HEK293 (cell line): Measurements from ENCODE around the gene NFATC3.

Experiments used
- KLF8 ChIP-seq: fragments of 450-650 bp; formaldehyde crosslinking; IDR thresholded peaks from 2 replicates; pipeline ENCODE4 v1.5.1; 2016; ENCODE audit warnings: missing biosample characterization, missing genetic modification characterization
- SP7 ChIP-seq: fragments of 450-650 bp; formaldehyde crosslinking; IDR thresholded peaks from 2 replicates; pipeline ENCODE4 v1.5.1; 2016; ENCODE audit warnings: missing biosample characterization, missing genetic modification characterization
- WT1 ChIP-seq: fragments of 450-650 bp; formaldehyde crosslinking; IDR thresholded peaks from 2 replicates; pipeline ENCODE4 v1.5.1; 2016; ENCODE audit warnings: missing biosample characterization, missing genetic modification characterization
- ZBTB8A ChIP-seq: fragments of 450-650 bp; formaldehyde crosslinking; IDR thresholded peaks from 2 replicates; pipeline ENCODE4 v1.5.1; 2016; ENCODE audit warnings: missing biosample characterization, missing genetic modification characterization
- ZFP3 ChIP-seq: fragments of 450-650 bp; formaldehyde crosslinking; IDR thresholded peaks from 2 replicates; pipeline ENCODE4 v1.5.1; 2016; ENCODE audit warnings: low read depth, missing biosample characterization, missing genetic modification characterization
- ZFP69B ChIP-seq: fragments of 450-650 bp; formaldehyde crosslinking; IDR thresholded peaks from 2 replicates; pipeline ENCODE4 v1.5.1; 2016; ENCODE audit warnings: missing biosample characterization, missing genetic modification characterization
- ZNF10 ChIP-seq: fragments of 450-650 bp; formaldehyde crosslinking; IDR thresholded peaks from 2 replicates; pipeline ENCODE4 v1.5.1; 2017; ENCODE audit warnings: missing biosample characterization, missing genetic modification characterization
- ZNF121 ChIP-seq: fragments of 450-650 bp; formaldehyde crosslinking; IDR thresholded peaks from 2 replicates; pipeline ENCODE4 v1.5.1; 2016; ENCODE audit warnings: missing biosample characterization, missing genetic modification characterization
- ZNF140 ChIP-seq: fragments of 450-650 bp; formaldehyde crosslinking; IDR thresholded peaks from 2 replicates; pipeline ENCODE4 v1.5.1; 2016; ENCODE audit warnings: missing biosample characterization, missing genetic modification characterization
- ZNF2 ChIP-seq: fragments of 450-650 bp; formaldehyde crosslinking; IDR thresholded peaks from 2 replicates; pipeline ENCODE4 v1.5.1; 2016; ENCODE audit warnings: missing biosample characterization, missing genetic modification characterization
- ZNF202 ChIP-seq: fragments of 450-650 bp; formaldehyde crosslinking; IDR thresholded peaks from 2 replicates; pipeline ENCODE4 v1.5.1; 2016; ENCODE audit warnings: missing biosample characterization, missing genetic modification characterization, borderline replicate concordance
- ZNF239 ChIP-seq: fragments of 450-650 bp; formaldehyde crosslinking; IDR thresholded peaks from 2 replicates; pipeline ENCODE4 v1.5.1; 2016; ENCODE audit warnings: missing biosample characterization, missing genetic modification characterization
- ZNF292 ChIP-seq: fragments of 450-650 bp; formaldehyde crosslinking; IDR thresholded peaks from 2 replicates; pipeline ENCODE4 v1.5.1; 2016; ENCODE audit warnings: low read depth, missing biosample characterization, missing genetic modification characterization, borderline replicate concordance
- ZNF302 ChIP-seq: fragments of 450-650 bp; formaldehyde crosslinking; IDR thresholded peaks from 2 replicates; pipeline ENCODE4 v1.5.1; 2016; ENCODE audit warnings: missing biosample characterization, missing genetic modification characterization, low read depth
- ZNF426 ChIP-seq: fragments of 450-650 bp; formaldehyde crosslinking; IDR thresholded peaks from 2 replicates; pipeline ENCODE4 v1.5.1; 2017; ENCODE audit warnings: missing biosample characterization, missing genetic modification characterization, mild to moderate bottlenecking, inconsistent platforms, moderate library complexity
- ZNF48 ChIP-seq: fragments of 450-650 bp; formaldehyde crosslinking; IDR thresholded peaks from 2 replicates; pipeline ENCODE4 v1.5.1; 2016; ENCODE audit warnings: missing biosample characterization, missing genetic modification characterization
- ZNF654 ChIP-seq: fragments of 450-650 bp; formaldehyde crosslinking; IDR thresholded peaks from 2 replicates; pipeline ENCODE4 v1.5.1; 2016; ENCODE audit warnings: low read depth, missing biosample characterization, missing genetic modification characterization
- ZNF660 ChIP-seq: fragments of 450-650 bp; IDR thresholded peaks from 2 replicates; pipeline ENCODE4 v1.5.1; 2018; ENCODE audit warnings: missing biosample characterization, mild to moderate bottlenecking, missing genetic modification characterization
- ZNF707 ChIP-seq: fragments of 450-650 bp; formaldehyde crosslinking; IDR thresholded peaks from 2 replicates; pipeline ENCODE4 v1.5.1; 2016; ENCODE audit warnings: missing biosample characterization, missing genetic modification characterization
- TF ChIP-seq, protein P1 (sequence below): fragments of 450-650 bp; formaldehyde crosslinking; IDR thresholded peaks from 2 replicates; pipeline ENCODE4 v1.5.1; 2016; ENCODE audit warnings: missing biosample characterization, missing genetic modification characterization, low read depth
- TF ChIP-seq, protein P2 (sequence below): fragments of 450-650 bp; formaldehyde crosslinking; IDR thresholded peaks from 2 replicates; pipeline ENCODE4 v1.5.1; 2016; ENCODE audit warnings: missing biosample characterization, missing genetic modification characterization
- TF ChIP-seq, protein P3 (sequence below): fragments of 450-650 bp; formaldehyde crosslinking; IDR thresholded peaks from 2 replicates; pipeline ENCODE4 v1.5.1; 2016; ENCODE audit warnings: missing biosample characterization, missing genetic modification characterization
- TF ChIP-seq, protein P4 (sequence below): fragments of 450-650 bp; formaldehyde crosslinking; IDR thresholded peaks from 2 replicates; pipeline ENCODE4 v1.5.1; 2017; ENCODE audit warnings: missing biosample characterization, missing genetic modification characterization
- TF ChIP-seq, protein P5 (sequence below): fragments of 450-650 bp; formaldehyde crosslinking; IDR thresholded peaks from 2 replicates; pipeline ENCODE4 v1.5.1; 2016; ENCODE audit warnings: missing biosample characterization, missing genetic modification characterization
- TF ChIP-seq, protein P6 (sequence below): fragments of 450-650 bp; formaldehyde crosslinking; IDR thresholded peaks from 2 replicates; pipeline ENCODE4 v1.5.1; 2016; ENCODE audit warnings: missing biosample characterization, missing genetic modification characterization
- TF ChIP-seq, protein P7 (sequence below): fragments of 450-650 bp; formaldehyde crosslinking; IDR thresholded peaks from 2 replicates; pipeline ENCODE4 v1.5.1; 2016; ENCODE audit warnings: missing biosample characterization, missing genetic modification characterization

Gene NFATC3

DNA sequence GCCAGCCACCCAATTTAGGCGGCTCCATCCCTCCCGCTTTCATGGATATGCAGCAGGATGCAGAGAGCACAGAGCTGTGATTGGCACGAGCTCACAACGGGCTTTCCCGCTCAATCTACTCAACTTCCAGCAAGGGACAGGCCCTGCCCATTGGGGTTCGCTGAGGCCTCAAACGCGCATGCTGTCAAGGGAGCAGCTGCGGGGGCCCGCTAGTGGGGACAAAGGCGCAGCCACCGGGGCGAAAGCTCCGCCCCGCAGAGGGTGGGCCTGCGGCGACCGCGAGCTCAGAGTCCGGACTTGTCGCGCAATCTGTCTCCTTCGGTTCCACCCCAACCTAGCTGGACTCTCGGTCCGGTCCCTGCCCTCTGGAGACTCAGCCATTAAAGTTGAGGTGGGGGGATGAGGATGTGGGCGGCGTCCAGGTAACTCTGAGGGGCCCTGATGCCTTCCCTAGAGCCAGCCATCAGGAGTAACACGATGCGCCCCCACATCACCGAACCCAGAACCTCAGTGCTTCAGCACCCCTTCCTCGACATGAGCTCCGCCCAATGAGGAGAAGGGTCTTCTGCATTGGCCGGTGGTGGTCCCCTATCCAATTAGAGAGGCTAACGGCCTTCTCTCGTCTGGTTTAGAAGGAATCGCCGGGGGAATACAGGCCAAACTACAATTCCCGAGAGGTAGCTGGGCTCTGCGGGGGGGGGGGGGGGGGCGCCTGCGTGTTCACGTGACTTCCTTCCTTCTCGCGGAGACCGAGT lies 489 bp upstream of the NFATC3 start (continued):
- TF ChIP-seq, protein P1, sequence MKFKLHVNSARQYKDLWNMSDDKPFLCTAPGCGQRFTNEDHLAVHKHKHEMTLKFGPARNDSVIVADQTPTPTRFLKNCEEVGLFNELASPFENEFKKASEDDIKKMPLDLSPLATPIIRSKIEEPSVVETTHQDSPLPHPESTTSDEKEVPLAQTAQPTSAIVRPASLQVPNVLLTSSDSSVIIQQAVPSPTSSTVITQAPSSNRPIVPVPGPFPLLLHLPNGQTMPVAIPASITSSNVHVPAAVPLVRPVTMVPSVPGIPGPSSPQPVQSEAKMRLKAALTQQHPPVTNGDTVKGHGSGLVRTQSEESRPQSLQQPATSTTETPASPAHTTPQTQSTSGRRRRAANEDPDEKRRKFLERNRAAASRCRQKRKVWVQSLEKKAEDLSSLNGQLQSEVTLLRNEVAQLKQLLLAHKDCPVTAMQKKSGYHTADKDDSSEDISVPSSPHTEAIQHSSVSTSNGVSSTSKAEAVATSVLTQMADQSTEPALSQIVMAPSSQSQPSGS, result no peak
- TF ChIP-seq ZNF660 (tag by site-specific recombination), result no peak; the same call in none of the 2 replicates
- TF ChIP-seq ZNF202 (tag by site-specific recombination), result no peak
- TF ChIP-seq ZNF2 (tag by site-specific recombination), result 0 out of 2 replicates have a peak, but pooled peaks have one; percentile 15
- TF ChIP-seq, protein P2, sequence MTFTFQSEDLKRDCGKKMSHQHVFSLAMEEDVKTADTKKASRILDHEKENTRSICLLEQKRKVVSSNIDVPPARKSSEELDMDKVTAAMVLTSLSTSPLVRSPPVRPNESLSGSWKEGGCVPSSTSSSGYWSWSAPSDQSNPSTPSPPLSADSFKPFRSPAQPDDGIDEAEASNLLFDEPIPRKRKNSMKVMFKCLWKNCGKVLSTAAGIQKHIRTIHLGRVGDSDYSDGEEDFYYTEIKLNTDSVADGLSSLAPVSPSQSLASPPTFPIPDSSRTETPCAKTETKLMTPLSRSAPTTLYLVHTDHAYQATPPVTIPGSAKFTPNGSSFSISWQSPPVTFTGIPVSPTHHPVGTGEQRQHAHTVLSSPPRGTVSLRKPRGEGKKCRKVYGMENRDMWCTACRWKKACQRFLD, result no peak
- no peak for TF ChIP-seq ZNF292 (tag by site-specific recombination)
- TF ChIP-seq, protein P3, sequence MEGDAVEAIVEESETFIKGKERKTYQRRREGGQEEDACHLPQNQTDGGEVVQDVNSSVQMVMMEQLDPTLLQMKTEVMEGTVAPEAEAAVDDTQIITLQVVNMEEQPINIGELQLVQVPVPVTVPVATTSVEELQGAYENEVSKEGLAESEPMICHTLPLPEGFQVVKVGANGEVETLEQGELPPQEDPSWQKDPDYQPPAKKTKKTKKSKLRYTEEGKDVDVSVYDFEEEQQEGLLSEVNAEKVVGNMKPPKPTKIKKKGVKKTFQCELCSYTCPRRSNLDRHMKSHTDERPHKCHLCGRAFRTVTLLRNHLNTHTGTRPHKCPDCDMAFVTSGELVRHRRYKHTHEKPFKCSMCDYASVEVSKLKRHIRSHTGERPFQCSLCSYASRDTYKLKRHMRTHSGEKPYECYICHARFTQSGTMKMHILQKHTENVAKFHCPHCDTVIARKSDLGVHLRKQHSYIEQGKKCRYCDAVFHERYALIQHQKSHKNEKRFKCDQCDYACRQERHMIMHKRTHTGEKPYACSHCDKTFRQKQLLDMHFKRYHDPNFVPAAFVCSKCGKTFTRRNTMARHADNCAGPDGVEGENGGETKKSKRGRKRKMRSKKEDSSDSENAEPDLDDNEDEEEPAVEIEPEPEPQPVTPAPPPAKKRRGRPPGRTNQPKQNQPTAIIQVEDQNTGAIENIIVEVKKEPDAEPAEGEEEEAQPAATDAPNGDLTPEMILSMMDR (tag by site-specific recombination), result peak; percentile 64
- TF ChIP-seq ZNF48 (tag by site-specific recombination), result no peak
- TF ChIP-seq, protein P4, sequence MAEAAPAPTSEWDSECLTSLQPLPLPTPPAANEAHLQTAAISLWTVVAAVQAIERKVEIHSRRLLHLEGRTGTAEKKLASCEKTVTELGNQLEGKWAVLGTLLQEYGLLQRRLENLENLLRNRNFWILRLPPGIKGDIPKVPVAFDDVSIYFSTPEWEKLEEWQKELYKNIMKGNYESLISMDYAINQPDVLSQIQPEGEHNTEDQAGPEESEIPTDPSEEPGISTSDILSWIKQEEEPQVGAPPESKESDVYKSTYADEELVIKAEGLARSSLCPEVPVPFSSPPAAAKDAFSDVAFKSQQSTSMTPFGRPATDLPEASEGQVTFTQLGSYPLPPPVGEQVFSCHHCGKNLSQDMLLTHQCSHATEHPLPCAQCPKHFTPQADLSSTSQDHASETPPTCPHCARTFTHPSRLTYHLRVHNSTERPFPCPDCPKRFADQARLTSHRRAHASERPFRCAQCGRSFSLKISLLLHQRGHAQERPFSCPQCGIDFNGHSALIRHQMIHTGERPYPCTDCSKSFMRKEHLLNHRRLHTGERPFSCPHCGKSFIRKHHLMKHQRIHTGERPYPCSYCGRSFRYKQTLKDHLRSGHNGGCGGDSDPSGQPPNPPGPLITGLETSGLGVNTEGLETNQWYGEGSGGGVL (tag by site-specific recombination), result peak; percentile 48
- TF ChIP-seq, protein P5, sequence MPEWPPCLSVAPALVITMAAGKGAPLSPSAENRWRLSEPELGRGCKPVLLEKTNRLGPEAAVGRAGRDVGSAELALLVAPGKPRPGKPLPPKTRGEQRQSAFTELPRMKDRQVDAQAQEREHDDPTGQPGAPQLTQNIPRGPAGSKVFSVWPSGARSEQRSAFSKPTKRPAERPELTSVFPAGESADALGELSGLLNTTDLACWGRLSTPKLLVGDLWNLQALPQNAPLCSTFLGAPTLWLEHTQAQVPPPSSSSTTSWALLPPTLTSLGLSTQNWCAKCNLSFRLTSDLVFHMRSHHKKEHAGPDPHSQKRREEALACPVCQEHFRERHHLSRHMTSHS (tag by site-specific recombination), result no peak
- TF ChIP-seq, protein P6, sequence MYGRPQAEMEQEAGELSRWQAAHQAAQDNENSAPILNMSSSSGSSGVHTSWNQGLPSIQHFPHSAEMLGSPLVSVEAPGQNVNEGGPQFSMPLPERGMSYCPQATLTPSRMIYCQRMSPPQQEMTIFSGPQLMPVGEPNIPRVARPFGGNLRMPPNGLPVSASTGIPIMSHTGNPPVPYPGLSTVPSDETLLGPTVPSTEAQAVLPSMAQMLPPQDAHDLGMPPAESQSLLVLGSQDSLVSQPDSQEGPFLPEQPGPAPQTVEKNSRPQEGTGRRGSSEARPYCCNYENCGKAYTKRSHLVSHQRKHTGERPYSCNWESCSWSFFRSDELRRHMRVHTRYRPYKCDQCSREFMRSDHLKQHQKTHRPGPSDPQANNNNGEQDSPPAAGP, result peak; percentile 23; the same call in 1 of the 2 replicates
- TF ChIP-seq ZNF707, result no peak
- TF ChIP-seq SP7 (tag by site-specific recombination), result peak; percentile 42; the same call in 1 of the 2 replicates
- TF ChIP-seq ZNF239 (tag by site-specific recombination), result no peak
- peak; percentile 80 for TF ChIP-seq ZBTB8A (tag by site-specific recombination)
- no peak for TF ChIP-seq WT1 (tag by site-specific recombination)
- TF ChIP-seq ZFP69B, result 0 out of 2 replicates have a peak, but pooled peaks have one; percentile 44
- TF ChIP-seq ZNF654, result no peak
- TF ChIP-seq ZNF10 (tag by site-specific recombination), result no peak
- TF ChIP-seq KLF8, result 0 out of 2 replicates have a peak, but pooled peaks have one; percentile 55
- TF ChIP-seq, protein P7, sequence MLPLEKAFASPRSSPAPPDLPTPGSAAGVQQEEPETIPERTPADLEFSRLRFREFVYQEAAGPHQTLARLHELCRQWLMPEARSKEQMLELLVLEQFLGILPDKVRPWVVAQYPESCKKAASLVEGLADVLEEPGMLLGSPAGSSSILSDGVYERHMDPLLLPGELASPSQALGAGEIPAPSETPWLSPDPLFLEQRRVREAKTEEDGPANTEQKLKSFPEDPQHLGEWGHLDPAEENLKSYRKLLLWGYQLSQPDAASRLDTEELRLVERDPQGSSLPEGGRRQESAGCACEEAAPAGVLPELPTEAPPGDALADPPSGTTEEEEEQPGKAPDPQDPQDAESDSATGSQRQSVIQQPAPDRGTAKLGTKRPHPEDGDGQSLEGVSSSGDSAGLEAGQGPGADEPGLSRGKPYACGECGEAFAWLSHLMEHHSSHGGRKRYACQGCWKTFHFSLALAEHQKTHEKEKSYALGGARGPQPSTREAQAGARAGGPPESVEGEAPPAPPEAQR (tag by site-specific recombination), result no peak
- no peak for TF ChIP-seq ZNF426
- TF ChIP-seq ZNF140 (tag by site-specific recombination), result no peak
- no peak for TF ChIP-seq ZNF302 (tag by site-specific recombination)
- no peak for TF ChIP-seq ZFP3 (tag by site-specific recombination)
- no peak for TF ChIP-seq ZNF121
